Activated CD4-positive, alpha-beta T cell treated with anti-CD3 and anti-CD28 coated beads for 36 hours (primary cell): ENCODE results near the gene CRHR1. TPM values are rescaled to one million over a fixed set of nuclear protein-coding genes. Genes with fewer than 3 reads are reported as not detected.

ENCODE experiments used
- ATAC-seq: fragments of 200-7000 bp; cut with Tn5 transposase; one replicate; pipeline ENCODE4 v1.10.0; 2021; ENCODE audit warnings: mild to moderate bottlenecking, moderate library complexity
- CTCF ChIA-PET: fragments of 350-600 bp; sonication (Branson Sonifier 250); formaldehyde crosslinking; loops from one replicate; lab custom pipeline; 2021; ENCODE audit warnings: antibody characterized with exemption; lab: Charles Lee
- POLR2A ChIA-PET: fragments of 350-600 bp; sonication (Branson Sonifier 250); formaldehyde crosslinking; loops from one replicate; lab custom pipeline; 2021; ENCODE audit warnings: antibody characterized with exemption, inconsistent platforms; lab: Charles Lee
- DNase-seq: peaks from one replicate; pipeline ENCODE4 v3.0.0-alpha.2; 2020
- H3K27ac Mint-ChIP-seq: one replicate; pipeline ENCODE4 v1.8.0; 2021; ENCODE audit warnings: mixed read lengths
- H3K27me3 Mint-ChIP-seq: one replicate; pipeline ENCODE4 v1.8.0; 2021; ENCODE audit warnings: mixed read lengths
- H3K36me3 Mint-ChIP-seq: one replicate; pipeline ENCODE4 v1.8.0; 2021; ENCODE audit warnings: low read depth, mixed read lengths
- H3K4me1 Mint-ChIP-seq: one replicate; pipeline ENCODE4 v1.8.0; 2021; ENCODE audit warnings: mixed read lengths
- H3K4me3 Mint-ChIP-seq: one replicate; pipeline ENCODE4 v1.8.0; 2021; ENCODE audit warnings: mild to moderate bottlenecking, moderate library complexity, mixed read lengths
- H3K9me3 Mint-ChIP-seq: one replicate; pipeline ENCODE4 v1.8.0; 2021; ENCODE audit warnings: low read depth, mixed read lengths
- intact Hi-C, 2 experiments: fragments of 100-400 bp; cut with DNase I in 1 of 2; cut with micrococcal nuclease in 1 of 2; formaldehyde crosslinking; loops; one replicate each; pipeline versions ENCODE4 v1.14.2 to v1.15.1; 2022 to 2024; cut with DNase I, micrococcal nuclease
- total RNA-seq, 2 experiments: library from RNA; stranded (reverse); gene quantifications; one replicate each; pipeline ENCODE4 v1.2.3, GENCODE V29; 2021

The CRHR1 gene
- total RNA-seq, 2 experiments from 2014 or later: not detected

DNA sequence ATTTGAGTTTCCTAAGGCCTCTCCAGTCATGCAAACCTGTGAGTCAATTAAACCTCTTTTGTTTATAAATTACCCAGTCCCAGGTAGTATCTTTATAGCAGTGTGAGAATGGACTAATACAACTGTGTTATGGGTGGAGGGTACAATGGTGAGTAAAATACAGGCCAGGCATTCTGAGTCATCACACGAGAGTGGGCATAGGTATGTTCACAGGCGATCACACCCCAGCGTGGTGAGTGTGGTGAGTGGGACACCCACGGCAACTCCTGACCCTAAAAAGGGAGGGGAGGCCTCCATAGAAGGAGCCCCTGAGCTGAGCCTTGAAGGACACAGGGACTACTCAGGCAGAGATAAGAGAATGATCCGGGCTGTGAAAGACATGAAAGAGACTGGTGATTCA lies 87.6 kb downstream of the CRHR1 start:
- ATAC-seq (no peak), DNase-seq (no peak)
- CTCF ChIA-PET: interaction anchor here (0.6 kb wide), 1 partner anchor 909 kb away, joined by 3 read pairs; no protein-coding TSS in a partner anchor
- intact Hi-C loops: no loop called here
- Mint-ChIP-seq H3K9me3 (no peaks in the 10 kb centered on the region), H3K27ac (no peak overlapping the region), H3K4me3 (no peak overlapping the region), H3K27me3 (peaks cover 3% of the 10 kb centered on the region), H3K4me1 (peaks cover 16% of the 10 kb centered on the region), H3K36me3 (no peaks in the 10 kb centered on the region)
- POLR2A ChIA-PET: no interaction called here

DNA sequence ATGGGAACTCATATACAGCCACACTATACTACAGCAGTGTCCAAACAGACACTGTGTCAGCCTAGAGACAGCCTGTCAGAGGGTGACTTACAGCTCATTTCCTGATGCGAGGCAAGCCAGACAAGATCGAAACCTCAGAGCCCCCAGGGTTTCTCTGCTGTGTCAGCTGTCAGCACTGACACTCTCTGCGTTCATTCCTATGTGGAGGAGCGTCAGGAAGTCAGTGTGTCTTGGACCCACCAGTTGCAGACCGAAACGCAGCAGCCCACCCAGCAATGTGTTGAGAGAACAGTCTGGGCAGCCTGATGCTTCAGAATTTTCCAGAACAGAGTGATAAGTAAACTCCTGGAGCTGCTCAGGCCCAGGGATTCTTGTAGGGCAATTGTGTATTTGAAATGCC lies 89.6 kb downstream of the CRHR1 start:
- CTCF ChIA-PET: interaction anchor here (0.5 to 1.5 kb wide), 3 partner anchors 16 to 42 kb away, joined by 4 read pairs; partner anchors contain the start of gene MAPT
- intact Hi-C loops: no loop called here
- POLR2A ChIA-PET: no interaction called here
- Mint-ChIP-seq H3K4me1 (peaks cover 16% of the 10 kb centered on the region), H3K27ac (no peak overlapping the region), H3K27me3 (no peaks in the 10 kb centered on the region), H3K4me3 (no peak overlapping the region), H3K36me3 (no peaks in the 10 kb centered on the region), H3K9me3 (no peaks in the 10 kb centered on the region)
- ATAC-seq (peak; percentile 96), DNase-seq (peak; percentile 54)

DNA sequence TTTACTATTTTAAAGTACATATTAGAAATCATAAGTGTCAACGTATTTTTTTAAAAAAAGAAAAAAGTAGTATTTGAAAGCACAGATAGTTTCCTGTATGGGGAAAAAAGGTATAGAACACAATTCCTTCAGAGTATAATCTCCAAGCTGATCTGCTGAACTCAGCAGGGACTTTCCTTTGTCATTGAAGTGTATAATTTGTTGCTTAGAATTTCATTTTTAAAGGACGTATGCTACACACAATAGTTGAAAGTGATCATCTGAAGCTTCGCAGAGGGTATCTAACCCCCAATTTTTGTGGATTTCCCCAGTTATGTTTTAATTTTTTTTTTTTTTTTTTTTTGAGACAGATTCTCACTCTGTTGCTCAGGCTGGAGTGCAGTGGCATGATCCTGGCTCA lies 90.0 kb downstream of the CRHR1 start:
- DNase-seq: no peak
- H3K4me1 Mint-ChIP-seq: peaks cover 16% of the 10 kb centered on the region
- H3K9me3 Mint-ChIP-seq: no peaks in the 10 kb centered on the region
- no peak overlapping the region for H3K27ac Mint-ChIP-seq
- no peaks in the 10 kb centered on the region for H3K27me3 Mint-ChIP-seq
- ATAC-seq: no peak
- no peak overlapping the region for H3K4me3 Mint-ChIP-seq
- ChIA-PET CTCF (interaction anchor here (0.5 to 1.1 kb wide), 2 partner anchors 15 to 20 kb away, joined by 4 read pairs; partner anchors contain the start of gene MAPT), POLR2A (no interaction called here)
- intact Hi-C loops: no loop called here
- no peaks in the 10 kb centered on the region for H3K36me3 Mint-ChIP-seq

DNA sequence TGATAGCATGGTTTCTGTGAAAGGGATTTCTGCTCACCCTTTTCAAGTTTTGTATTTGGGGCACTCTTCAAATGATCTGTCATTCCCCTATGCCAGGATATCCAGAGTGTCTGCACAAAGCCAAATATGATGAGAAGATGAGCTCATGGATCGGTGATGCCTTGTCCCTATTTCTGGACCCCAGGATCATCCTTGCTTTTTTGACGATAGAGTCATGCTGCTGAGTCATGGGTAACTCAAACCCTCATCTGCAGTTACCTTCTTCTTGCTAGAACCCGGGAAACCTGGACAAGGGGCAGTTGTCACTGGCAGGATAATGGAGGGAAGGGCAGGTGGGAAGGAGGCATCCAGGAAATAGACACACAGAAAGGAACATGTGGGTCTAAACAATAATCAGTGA lies 92.4 kb downstream of the CRHR1 start:
- no peak overlapping the region for H3K4me3 Mint-ChIP-seq
- POLR2A ChIA-PET: no interaction called here
- CTCF ChIA-PET: interaction anchor here (1.0 to 2.4 kb wide), 3 partner anchors 17 to 27 kb away, joined by 4 to 7 read pairs (median 6); no protein-coding TSS in a partner anchor

DNA sequence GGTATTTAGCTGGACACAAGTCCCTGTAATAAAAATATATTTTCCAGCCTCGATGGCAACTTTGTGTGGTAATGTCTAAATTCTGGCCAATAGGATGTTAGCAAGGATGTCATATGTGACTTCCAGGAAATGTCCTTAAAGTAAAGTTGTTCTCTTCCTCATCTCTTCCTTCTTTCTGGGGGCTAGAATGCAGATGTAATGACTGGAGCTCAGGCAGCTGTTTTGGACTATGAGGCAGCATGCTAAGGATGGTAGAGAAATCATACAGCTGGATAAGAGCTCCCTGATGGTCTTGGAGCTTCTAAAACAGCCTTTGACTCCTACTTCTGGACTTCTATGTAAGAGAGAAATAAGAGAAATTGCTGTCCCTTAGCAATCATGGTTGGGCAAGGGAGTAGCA lies 93.3 kb downstream of the CRHR1 start:
- no peaks in the 10 kb centered on the region for H3K36me3 Mint-ChIP-seq
- no peaks in the 10 kb centered on the region for H3K9me3 Mint-ChIP-seq
- peaks cover 4% of the 10 kb centered on the region for H3K27me3 Mint-ChIP-seq
- ChIA-PET CTCF (interaction anchor here (1.0 to 2.4 kb wide), 4 partner anchors 16 to 71 kb away, joined by 3 to 7 read pairs (median 5); no protein-coding TSS in a partner anchor), POLR2A (no interaction called here)
- no peak for ATAC-seq
- DNase-seq: no peak
- no peak overlapping the region for H3K4me3 Mint-ChIP-seq
- H3K27ac Mint-ChIP-seq: no peak overlapping the region
- intact Hi-C loops: no loop called here
- H3K4me1 Mint-ChIP-seq: peaks cover 11% of the 10 kb centered on the region

More for the DNA sequence above, 92.4 kb downstream of the CRHR1 start:
- DNase-seq: no peak
- intact Hi-C loops: no loop called here
- no peaks in the 10 kb centered on the region for H3K36me3 Mint-ChIP-seq
- no peak for ATAC-seq
- peaks cover 11% of the 10 kb centered on the region for H3K4me1 Mint-ChIP-seq
- no peak overlapping the region for H3K27ac Mint-ChIP-seq
- H3K9me3 Mint-ChIP-seq: no peaks in the 10 kb centered on the region
- H3K27me3 Mint-ChIP-seq: peaks cover 2% of the 10 kb centered on the region

DNA sequence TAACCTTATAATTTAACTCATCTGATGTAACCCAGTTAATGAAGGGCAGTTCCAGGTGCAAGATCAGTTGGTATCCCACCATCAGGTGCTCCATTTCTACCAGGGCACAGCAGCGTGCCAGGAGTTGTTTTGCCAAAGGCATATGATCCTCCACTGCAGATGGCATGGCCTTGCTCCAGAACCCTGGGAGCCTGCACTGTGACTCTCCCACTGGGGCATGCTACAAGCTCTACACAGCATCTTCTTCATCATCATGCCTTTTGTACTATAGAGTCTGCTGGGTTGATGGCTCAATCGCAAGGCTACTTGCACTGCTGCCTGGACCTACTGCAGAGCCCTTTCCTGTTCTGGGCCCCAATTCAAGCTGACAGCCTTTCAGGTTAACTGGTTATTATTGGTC lies 98.9 kb downstream of the CRHR1 start:
- Mint-ChIP-seq H3K36me3 (no peaks in the 10 kb centered on the region), H3K9me3 (peaks cover 4% of the 10 kb centered on the region), H3K27ac (no peak overlapping the region), H3K4me1 (no peaks in the 10 kb centered on the region), H3K27me3 (peaks cover 6% of the 10 kb centered on the region), H3K4me3 (no peak overlapping the region)
- intact Hi-C loops: no loop called here
- DNase-seq (no peak), ATAC-seq (no peak)
- ChIA-PET POLR2A (no interaction called here), CTCF (interaction anchor here (0.6 kb wide), 1 partner anchor 10 kb away, joined by 3 read pairs; no protein-coding TSS in a partner anchor)

Other genes starting within 250 kb of the CRHR1 start
- not detected for gene SPPL2C, start 60.6 kb downstream of the CRHR1 start, total RNA-seq
- 1 to 10 TPM in 1 of 2 experiments, under 1 TPM in 1; 0.75 to 1.7 TPM for gene MAPT, start 110.2 kb downstream of the CRHR1 start, total RNA-seq
- not detected for gene STH, start 214.9 kb downstream of the CRHR1 start, total RNA-seq